ENCODE results near the gene SLC39A12. TPM values are rescaled to one million over a fixed set of nuclear protein-coding genes. Genes with fewer than 3 reads are reported as not detected.

Gene SLC39A12
- total and polyA plus RNA-seq, 2 of the 8 experiments (the other 6 are each of a cell fraction or from before 2014, with no cell fraction given) = not detected

DNA sequence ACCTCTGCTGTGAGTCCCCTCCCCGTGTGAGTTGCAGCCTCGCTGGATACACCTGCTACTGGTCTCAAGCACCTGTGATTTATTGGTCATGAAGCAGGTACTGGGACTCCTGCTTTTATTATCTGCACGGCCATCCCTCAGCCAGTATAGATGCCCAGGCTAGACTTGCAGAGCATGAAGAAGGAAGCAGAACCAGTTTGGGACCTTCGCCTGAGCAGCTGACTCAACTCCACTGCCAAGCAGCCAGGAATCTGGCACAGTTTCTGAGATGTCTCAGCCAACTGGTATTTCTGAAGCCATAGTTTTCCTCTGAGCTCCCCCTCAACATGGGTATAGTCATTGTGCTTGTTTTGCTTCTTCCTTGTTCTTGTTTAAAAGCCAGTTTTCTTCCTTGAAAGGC is 28.0 kb upstream of the SLC39A12 start:
- H2AK5ac ChIP-seq (ENCODE audit: low read depth, low read length) = no peak overlapping the region
- no peak overlapping the region for H2AFZ ChIP-seq (ENCODE audit: low read length)
- no peak overlapping the region for H3K4ac ChIP-seq (replicated peaks; ENCODE audit: insufficient read length, low read depth, low read length)
- DNase-seq (ENCODE audit: low read depth in 1 of 2, low spot score in 2 of 2) (no peak), FAIRE-seq (no peak)
- no peak overlapping the region for H4K5ac ChIP-seq (ENCODE audit: insufficient read length, low read depth, low read length)
- H3K14ac ChIP-seq (ENCODE audit: insufficient read length) = no peak overlapping the region
- H3K4me3 ChIP-seq (ENCODE audit: extremely low read depth in 1 of 4, insufficient read depth in 2 of 4, low read depth in 3 of 4, low read length in 4 of 4) = no peak overlapping the region
- no peaks in the 10 kb centered on the region for H3K23me2 ChIP-seq (ENCODE audit: low read depth, low read length)
- no peak overlapping the region for H2BK12ac ChIP-seq (ENCODE audit: low read depth, low read length)
- no peaks in the 10 kb centered on the region for H3K27me3 ChIP-seq (replicated peaks in 1 of 4; ENCODE audit: control insufficient read depth in 3 of 4, extremely low read depth in 1 of 4, insufficient read depth in 3 of 4, low read length in 3 of 4)
- CTCF ChIA-PET (ENCODE audit: partially characterized antibody) = interaction anchor here (1.2 to 1.6 kb wide), 3 partner anchors 10 to 293 kb away, joined by 3 to 4 read pairs (median 4); no protein-coding TSS in a partner anchor
- H3K79me1 ChIP-seq (ENCODE audit: low read depth, low read length) = no peaks in the 10 kb centered on the region
- WGBS, 2 experiments (ENCODE audit: extremely low coverage in 1 of 2, insufficient coverage in 1 of 2, insufficient read length in 1 of 2, insufficient replicate concordance in 2 of 2, low coverage in 1 of 2, low lambda C conversion rate in 2 of 2, missing lambda C conversion rate in 1 of 2) = 62% methylated on average over 4 of the region's 4 CpGs; no CpG with 5 or more reads in 1 of the 2 experiments
- no peak overlapping the region for H3K56ac ChIP-seq (replicated peaks; ENCODE audit: insufficient read length, low read depth, low read length)
- no peak overlapping the region for H2BK5ac ChIP-seq (ENCODE audit: low read depth, low read length)
- no peak overlapping the region for H3K18ac ChIP-seq (ENCODE audit: extremely low read depth, low read length)
- no peak overlapping the region for H2BK120ac ChIP-seq (replicated peaks; ENCODE audit: low read depth, low read length)
- H3K4me2 ChIP-seq (ENCODE audit: insufficient read depth in 1 of 2, low read depth in 2 of 2, low read length in 2 of 2) = no peak overlapping the region
- H3K9ac ChIP-seq (replicated peaks in 1 of 4; ENCODE audit: extremely low read depth in 1 of 4, low read depth in 3 of 4, low read length in 3 of 4) = no peak overlapping the region
- POLR2A ChIA-PET (ENCODE audit: partially characterized antibody) = no interaction called here
- no peak overlapping the region for H4K91ac ChIP-seq (replicated peaks; ENCODE audit: insufficient read length, low read length)
- TF ChIP-seq HDAC2 (IDR thresholded peaks at IDR 0.05; ENCODE audit: borderline replicate concordance in 1 of 2, low read depth in 2 of 2, low read length in 2 of 2) (no peak), SIX5 (IDR thresholded peaks at IDR 0.05; ENCODE audit: low read depth, low read length) (no peak), FOSL1 (IDR thresholded peaks at IDR 0.05; ENCODE audit: insufficient read depth, low read depth, low read length) (no peak)
- H4K20me1 ChIP-seq (replicated peaks in 1 of 2; ENCODE audit: control insufficient read depth in 1 of 2, insufficient read depth in 2 of 2, low read length in 2 of 2) = no peaks in the 10 kb centered on the region
- no peaks in the 10 kb centered on the region for H3K36me3 ChIP-seq (ENCODE audit: control insufficient read depth in 2 of 4, insufficient read depth in 4 of 4, low read length in 3 of 4)
- H3K27ac ChIP-seq (ENCODE audit: low read depth, low read length) = no peak overlapping the region
- H3K9me3 ChIP-seq (ENCODE audit: insufficient read depth in 2 of 2, low read depth in 1 of 2, low read length in 1 of 2) = no peaks in the 10 kb centered on the region
- no peak overlapping the region for H4K8ac ChIP-seq (ENCODE audit: extremely low read depth, insufficient read depth, low read length)
- H2BK15ac ChIP-seq (ENCODE audit: low read length) = no peak overlapping the region
- no peak overlapping the region for H2BK20ac ChIP-seq (ENCODE audit: low read length)
- H3K23ac ChIP-seq (ENCODE audit: insufficient read length) = no peak overlapping the region
- H3K79me2 ChIP-seq (ENCODE audit: control insufficient read depth in 1 of 2, insufficient read depth in 2 of 2, low read length in 2 of 2) = no peaks in the 10 kb centered on the region
- no peaks in the 10 kb centered on the region for H3K4me1 ChIP-seq (replicated peaks in 1 of 4; ENCODE audit: control insufficient read depth in 3 of 4, insufficient read depth in 4 of 4, low read length in 3 of 4)
